IMR-90 (cell line): ENCODE results near the gene CARD10. TPM values are rescaled to one million over a fixed set of nuclear protein-coding genes. Genes with fewer than 3 reads are reported as not detected.

Source experiments
- ATAC-seq: fragments of 200-7000 bp; cut with Tn5 transposase; 2 replicates; pipeline ENCODE4 v1.9.1; 2020; ENCODE audit warnings: low read depth, mild to moderate bottlenecking, moderate library complexity
- BruUV-seq: library from RNA; stranded (reverse); fragments of 400-500 nt; replicated peaks from 2 replicates; lab custom pipeline; 2021; lab: Mats Ljungman, UMichigan
- CTCF ChIA-PET: fragments of 300-600 bp; formaldehyde crosslinking; extraction: SDS; loops from one replicate; lab custom pipeline; 2021; ENCODE audit warnings: antibody characterized with exemption; lab: Yijun Ruan, JAX
- POLR2A ChIA-PET: fragments of 300-600 bp; sonication (Branson Sonifier 250); formaldehyde crosslinking; loops from one replicate; lab custom pipeline; 2022; ENCODE audit warnings: antibody characterized with exemption; ENCODE audit not compliant: unreplicated experiment; lab: Charles Lee
- DNase-seq: peaks from one replicate; pipeline ENCODE4 v3.0.0; 2013
- H2AFZ ChIP-seq: replicated peaks from 2 replicates; pipeline ENCODE3; 2013; ENCODE audit warnings: low read length, mild to moderate bottlenecking; ENCODE audit not compliant: poor library complexity
- H2AK5ac ChIP-seq: 2 replicates; pipeline ENCODE4 v1.6.1; 2013; ENCODE audit warnings: low read depth, low read length, inconsistent platforms
- H2AK9ac ChIP-seq: replicated peaks from 2 replicates; pipeline ENCODE3; 2013; ENCODE audit warnings: mild to moderate bottlenecking, low read depth, low read length, moderate library complexity; ENCODE audit not compliant: poor library complexity
- H2BK120ac ChIP-seq: 2 replicates; pipeline ENCODE4 v1.6.1; 2013; ENCODE audit warnings: low read depth, low read length, inconsistent platforms
- H2BK15ac ChIP-seq: 3 replicates; pipeline ENCODE4 v1.6.1; 2013; ENCODE audit warnings: low read depth, low read length, inconsistent platforms
- H2BK20ac ChIP-seq: 2 replicates; pipeline ENCODE4 v1.6.1; 2013; ENCODE audit warnings: low read depth, mild to moderate bottlenecking, inconsistent platforms, low read length, moderate library complexity
- H2BK5ac ChIP-seq: 2 replicates; pipeline ENCODE4 v1.6.1; 2013; ENCODE audit warnings: mild to moderate bottlenecking, low read depth, low read length, inconsistent platforms; ENCODE audit not compliant: poor library complexity, severe bottlenecking
- H3K14ac ChIP-seq: replicated peaks from 2 replicates; pipeline ENCODE4 v1.6.1; 2013; ENCODE audit warnings: low read depth, low read length, inconsistent platforms
- H3K18ac ChIP-seq: 2 replicates; pipeline ENCODE4 v1.6.1; 2013; ENCODE audit warnings: low read depth, low read length, control low read depth
- H3K23ac ChIP-seq: 2 replicates; pipeline ENCODE4 v1.6.1; 2013; ENCODE audit warnings: low read depth, low read length, inconsistent platforms
- H3K27ac ChIP-seq: 2 replicates; pipeline ENCODE4 v1.5.1; 2013; ENCODE audit warnings: mild to moderate bottlenecking, control low read depth, low read length; ENCODE audit not compliant: insufficient read depth
- H3K27me3 ChIP-seq: 2 replicates; pipeline ENCODE4 v1.6.1; 2013; ENCODE audit warnings: low read length; ENCODE audit not compliant: control insufficient read depth, insufficient read depth
- H3K36me3 ChIP-seq: 2 replicates; pipeline ENCODE4 v1.6.1; 2013; ENCODE audit warnings: low read length, mixed read lengths; ENCODE audit not compliant: control insufficient read depth, insufficient read depth
- H3K4ac ChIP-seq: 2 replicates; pipeline ENCODE4 v1.6.1; 2013; ENCODE audit warnings: low read depth, low read length, inconsistent platforms
- H3K4me1 ChIP-seq: 2 replicates; pipeline ENCODE4 v1.6.1; 2013; ENCODE audit warnings: low read length, mixed read lengths; ENCODE audit not compliant: control insufficient read depth, insufficient read depth
- H3K4me2 ChIP-seq: 2 replicates; pipeline ENCODE4 v1.6.1; 2013; ENCODE audit warnings: low read depth, mild to moderate bottlenecking, control low read depth, low read length, moderate library complexity
- H3K4me3 ChIP-seq: 2 replicates; pipeline ENCODE4 v1.5.1; 2013; ENCODE audit warnings: low read depth, mild to moderate bottlenecking, control low read depth, low read length, moderate library complexity; ENCODE audit not compliant: insufficient read depth
- H3K56ac ChIP-seq: 2 replicates; pipeline ENCODE4 v1.6.1; 2013; ENCODE audit warnings: low read length, inconsistent platforms; ENCODE audit not compliant: insufficient read depth; ENCODE audit errors: extremely low read depth
- H3K79me1 ChIP-seq, 2 experiments: 2 replicates each; pipeline ENCODE4 v1.6.1; 2013; ENCODE audit warnings: low read length in 2 of 2, inconsistent platforms in 1 of 2, low read depth in 1 of 2
- H3K9ac ChIP-seq: 2 replicates; pipeline ENCODE4 v1.6.1; 2013; ENCODE audit warnings: low read depth, low read length, control low read depth
- H3K9me1 ChIP-seq: 2 replicates; pipeline ENCODE4 v1.6.1; 2013; ENCODE audit warnings: low read length, inconsistent platforms; ENCODE audit not compliant: insufficient read depth
- H3K9me3 ChIP-seq: 2 replicates; pipeline ENCODE4 v1.6.1; 2013; ENCODE audit warnings: low read length; ENCODE audit not compliant: control insufficient read depth, insufficient read depth
- H4K20me1 ChIP-seq: 2 replicates; pipeline ENCODE4 v1.6.1; 2013; ENCODE audit warnings: low read length, inconsistent platforms; ENCODE audit not compliant: insufficient read depth
- H4K5ac ChIP-seq: 2 replicates; pipeline ENCODE4 v1.6.1; 2013; ENCODE audit warnings: mild to moderate bottlenecking, low read depth, low read length, control low read depth
- H4K8ac ChIP-seq, 2 experiments: 2 replicates each; pipeline ENCODE4 v1.6.1; 2013; ENCODE audit warnings: low read depth in 2 of 2, low read length in 2 of 2, control low read depth in 1 of 2, inconsistent platforms in 1 of 2
- H4K91ac ChIP-seq: 2 replicates; pipeline ENCODE4 v1.6.1; 2013; ENCODE audit warnings: low read depth, low read length, inconsistent platforms; ENCODE audit not compliant: insufficient read depth
- MAFK ChIP-seq: IDR thresholded peaks from 2 replicates; pipeline ENCODE4 v1.6.1; 2012; ENCODE audit warnings: low read depth, low read length, improper control_type of control experiment
- NFE2L2 ChIP-seq: fragments of 150-350 bp; IDR thresholded peaks from 2 replicates; pipeline ENCODE4 v1.6.1; 2016; ENCODE audit warnings: low read depth, mild to moderate bottlenecking, low read length
- POLR2A ChIP-seq: IDR thresholded peaks from 2 replicates; pipeline ENCODE4 v1.6.1; 2012; ENCODE audit warnings: mild to moderate bottlenecking, low read depth, low read length
- whole genome bisulfite sequencing, 2 experiments: methylation state at CpG; one replicate each; pipeline versions ENCODE4 v1.1.5 to v1.1.7; 2013; ENCODE audit warnings: missing lambda C conversion rate in 2 of 2; ENCODE audit not compliant: insufficient read length in 1 of 2; ENCODE audit errors: extremely low coverage in 2 of 2; 5-methylcytosine and 5-hydroxymethylcytosine counted together
- dilution Hi-C: fragments of 300-500 bp; cut with HindIII; formaldehyde crosslinking; loops from one replicate; pipeline ENCODE4 v1.14.3; 2018; ENCODE audit warnings: low sequenced_read_pairs; ENCODE audit not compliant: unreplicated experiment
- in situ Hi-C: fragments of 300-500 bp; cut with MboI; formaldehyde crosslinking; loops from 3 replicates; pipeline ENCODE4 v1.14.3; 2019; ENCODE audit warnings: low sequenced_read_pairs, inconsistent platforms, mixed read lengths
- intact Hi-C: fragments of 100-400 bp; cut with micrococcal nuclease; formaldehyde crosslinking; loops from 2 replicates; pipeline ENCODE4 v1.10.0; 2022
- polyA plus RNA-seq, 3 experiments: library from polyadenylated mRNA; depleted of rRNA; stranded (reverse); fragments of >200 nt; gene quantifications; 2 replicates each; pipeline ENCODE4 v1.2.3, GENCODE V29; 2012; ENCODE audit warnings: low replicate concordance in 1 of 3
- total RNA-seq: library from RNA; depleted of rRNA; stranded (reverse); fragments of >200 nt; gene quantifications from 2 replicates; pipeline ENCODE4 v1.2.3, GENCODE V29; 2012

The CARD10 gene
- total and polyA plus RNA-seq, 2 of the 4 experiments (the other 2 are of a cell fraction) = 6.1 to 18.4 TPM

GRCh38 chr22:37487129-37487528 lies 32.1 kb downstream of the CARD10 start:
- H3K79me1 ChIP-seq = no peaks in the 10 kb centered on the region
- H2BK15ac ChIP-seq = no peak overlapping the region
- H3K18ac ChIP-seq = no peak overlapping the region
- no peak overlapping the region for H3K4ac ChIP-seq
- no peak overlapping the region for H3K23ac ChIP-seq
- no peak overlapping the region for H2BK120ac ChIP-seq
- H2AK5ac ChIP-seq = no peak overlapping the region
- no peak overlapping the region for H3K56ac ChIP-seq
- H3K9ac ChIP-seq = no peak overlapping the region
- H3K4me1 ChIP-seq = peaks cover 11% of the 10 kb centered on the region
- H2BK20ac ChIP-seq = no peak overlapping the region
- no peak overlapping the region for H2AK9ac ChIP-seq
- no peak overlapping the region for H2BK5ac ChIP-seq
- ChIA-PET POLR2A (interaction anchor here (1.0 kb wide), 1 partner anchor 26 kb away, joined by 3 read pairs; no protein-coding TSS in a partner anchor), CTCF (no interaction called here)
- H3K27me3 ChIP-seq = no peaks in the 10 kb centered on the region
- H3K27ac ChIP-seq = no peak overlapping the region
- H4K8ac ChIP-seq = no peak overlapping the region
- ATAC-seq (no peak), DNase-seq (no peak)
- H4K20me1 ChIP-seq = no peaks in the 10 kb centered on the region
- dilution Hi-C loops (no loop called here), in situ Hi-C loops (no loop called here), intact Hi-C loops (loop anchor here (1.0 kb wide), 1 partner anchor 32 kb away; the partner anchor contains the start of gene CARD10)
- H3K4me2 ChIP-seq = no peak overlapping the region
- no peak overlapping the region for H4K5ac ChIP-seq
- no peaks in the 10 kb centered on the region for H3K9me3 ChIP-seq
- no peak overlapping the region for H3K14ac ChIP-seq
- H3K4me3 ChIP-seq = no peak overlapping the region
- TF ChIP-seq POLR2A (no peak), MAFK (no peak), NFE2L2 (no peak)
- no peak overlapping the region for H2AFZ ChIP-seq
- no peaks in the 10 kb centered on the region for H3K9me1 ChIP-seq
- 60% methylated on average over 1 of the region's 10 CpGs; no CpG with 5 or more reads in 1 of the 2 experiments for WGBS, 2 experiments
- no peak overlapping the region for H4K91ac ChIP-seq
- no TSS peak for BruUV-seq
- peaks cover 2% of the 10 kb centered on the region; the same call in 1 of the 2 replicates for H3K36me3 ChIP-seq
